ENCODE measurements around the gene DACH1. TPM values are rescaled to one million over a fixed set of nuclear protein-coding genes. Genes with fewer than 3 reads are reported as not detected.

Gene DACH1
- total and polyA plus RNA-seq, 2 donors: 2.5 to 2.7 TPM

- H3K27me3 ChIP-seq (ENCODE audit: control insufficient read depth in 2 of 2, insufficient read depth in 1 of 2, low read length in 1 of 2): no peaks in the 10 kb centered on the region
- no peaks in the 10 kb centered on the region for H3K9me3 ChIP-seq (ENCODE audit: control insufficient read depth in 2 of 2, insufficient read depth in 1 of 2, low read length in 1 of 2)
- DNase-seq (ENCODE audit: low read depth in 6 of 9, low spot score in 9 of 9): no peak
- no peak overlapping the region for H3K27ac ChIP-seq (ENCODE audit: low read depth in 1 of 2, low read length in 1 of 2)
- WGBS: 95% methylated on average over 4 of the region's 4 CpGs
- no peaks in the 10 kb centered on the region for H3K4me1 ChIP-seq (ENCODE audit: control insufficient read depth in 2 of 2, insufficient read depth in 2 of 2, low read length in 2 of 2)
- H3K4me3 ChIP-seq (ENCODE audit: low read length in 2 of 2): no peak overlapping the region
- H3K36me3 ChIP-seq (ENCODE audit: control insufficient read depth in 2 of 2, insufficient read depth in 2 of 2, low read length in 1 of 2): no peaks in the 10 kb centered on the region
These were observed 223.6 kb downstream of the DACH1 start for GRCh38 chr13:71643448-71643860.

DNA sequence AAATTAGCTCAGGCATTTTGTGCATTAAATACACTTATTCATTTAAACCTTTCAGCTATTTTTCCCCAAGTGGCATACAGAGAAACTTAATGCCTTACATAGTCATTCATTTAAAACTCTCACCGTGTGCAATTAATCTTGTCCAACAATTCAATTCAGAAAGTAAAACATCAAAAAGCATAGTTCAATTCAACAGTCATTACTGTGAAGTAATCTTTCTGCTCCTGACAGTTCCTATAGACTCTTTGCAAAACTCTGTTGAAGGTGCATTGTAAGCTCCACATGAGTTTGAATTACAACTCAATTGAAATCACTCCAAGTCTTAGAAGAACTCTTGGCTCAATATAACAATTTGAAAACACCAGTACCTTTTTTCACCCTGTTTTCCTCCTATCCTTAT, 228.3 kb downstream of the DACH1 start:
- Histone ChIP-seq H3K4me3 (ENCODE audit: low read length in 2 of 2) (no peak overlapping the region), H3K36me3 (ENCODE audit: control insufficient read depth in 2 of 2, insufficient read depth in 2 of 2, low read length in 1 of 2) (no peaks in the 10 kb centered on the region), H3K27ac (ENCODE audit: low read depth in 1 of 2, low read length in 1 of 2) (no peak overlapping the region), H3K9me3 (ENCODE audit: control insufficient read depth in 2 of 2, insufficient read depth in 1 of 2, low read length in 1 of 2) (no peaks in the 10 kb centered on the region), H3K27me3 (ENCODE audit: control insufficient read depth in 2 of 2, insufficient read depth in 1 of 2, low read length in 1 of 2) (no peaks in the 10 kb centered on the region), H3K4me1 (ENCODE audit: control insufficient read depth in 2 of 2, insufficient read depth in 2 of 2, low read length in 2 of 2) (no peaks in the 10 kb centered on the region)
- WGBS: 96% methylated on average over 1 of the region's 1 CpG
- no peak for DNase-seq (ENCODE audit: low read depth in 6 of 9, low spot score in 9 of 9)

GRCh38 chr13:71634602-71635443, 232.2 kb downstream of the DACH1 start:
- Histone ChIP-seq H3K9me3 (ENCODE audit: control insufficient read depth in 2 of 2, insufficient read depth in 1 of 2, low read length in 1 of 2) (no peaks in the 10 kb centered on the region), H3K27ac (ENCODE audit: low read depth in 1 of 2, low read length in 1 of 2) (no peak overlapping the region), H3K4me1 (ENCODE audit: control insufficient read depth in 2 of 2, insufficient read depth in 2 of 2, low read length in 2 of 2) (no peaks in the 10 kb centered on the region), H3K4me3 (ENCODE audit: low read length in 2 of 2) (no peak overlapping the region), H3K36me3 (ENCODE audit: control insufficient read depth in 2 of 2, insufficient read depth in 2 of 2, low read length in 1 of 2) (no peaks in the 10 kb centered on the region), H3K27me3 (ENCODE audit: control insufficient read depth in 2 of 2, insufficient read depth in 1 of 2, low read length in 1 of 2) (no peaks in the 10 kb centered on the region)
- DNase-seq (ENCODE audit: low read depth in 6 of 9, low spot score in 9 of 9): no peak
- 98% methylated on average over 2 of the region's 2 CpGs for WGBS

GRCh38 chr13:71634182-71634581, 232.8 kb downstream of the DACH1 start:
- H3K27me3 ChIP-seq (ENCODE audit: control insufficient read depth in 2 of 2, insufficient read depth in 1 of 2, low read length in 1 of 2): no peaks in the 10 kb centered on the region
- H3K27ac ChIP-seq (ENCODE audit: low read depth in 1 of 2, low read length in 1 of 2): no peak overlapping the region
- H3K36me3 ChIP-seq (ENCODE audit: control insufficient read depth in 2 of 2, insufficient read depth in 2 of 2, low read length in 1 of 2): no peaks in the 10 kb centered on the region
- DNase-seq (ENCODE audit: low read depth in 6 of 9, low spot score in 9 of 9): no peak
- no peak overlapping the region for H3K4me3 ChIP-seq (ENCODE audit: low read length in 2 of 2)
- WGBS: 97% methylated on average over 7 of the region's 7 CpGs
- H3K4me1 ChIP-seq (ENCODE audit: control insufficient read depth in 2 of 2, insufficient read depth in 2 of 2, low read length in 2 of 2): no peaks in the 10 kb centered on the region
- no peaks in the 10 kb centered on the region for H3K9me3 ChIP-seq (ENCODE audit: control insufficient read depth in 2 of 2, insufficient read depth in 1 of 2, low read length in 1 of 2)

GRCh38 chr13:71632721-71633120, 234.3 kb downstream of the DACH1 start:
- H3K36me3 ChIP-seq (ENCODE audit: control insufficient read depth in 2 of 2, insufficient read depth in 2 of 2, low read length in 1 of 2): no peaks in the 10 kb centered on the region
- no peak overlapping the region for H3K27ac ChIP-seq (ENCODE audit: low read depth in 1 of 2, low read length in 1 of 2)
- H3K9me3 ChIP-seq (ENCODE audit: control insufficient read depth in 2 of 2, insufficient read depth in 1 of 2, low read length in 1 of 2): no peaks in the 10 kb centered on the region
- H3K4me1 ChIP-seq (ENCODE audit: control insufficient read depth in 2 of 2, insufficient read depth in 2 of 2, low read length in 2 of 2): no peaks in the 10 kb centered on the region
- DNase-seq (ENCODE audit: low read depth in 6 of 9, low spot score in 9 of 9): no peak
- H3K27me3 ChIP-seq (ENCODE audit: control insufficient read depth in 2 of 2, insufficient read depth in 1 of 2, low read length in 1 of 2): no peaks in the 10 kb centered on the region
- whole genome bisulfite sequencing: 91% methylated on average over 1 of the region's 1 CpG
- no peak overlapping the region for H3K4me3 ChIP-seq (ENCODE audit: low read length in 2 of 2)

- Histone ChIP-seq H3K27ac (ENCODE audit: low read depth in 1 of 2, low read length in 1 of 2) (no peak overlapping the region), H3K27me3 (ENCODE audit: control insufficient read depth in 2 of 2, insufficient read depth in 1 of 2, low read length in 1 of 2) (no peaks in the 10 kb centered on the region)
- 94% methylated on average over 3 of the region's 3 CpGs for WGBS
These were observed 234.8 kb downstream of the DACH1 start for GRCh38 chr13:71632206-71632605.

GRCh38 chr13:71629167-71629566, 237.8 kb downstream of the DACH1 start:
- WGBS: 98% methylated on average over 3 of the region's 3 CpGs
- Histone ChIP-seq H3K36me3 (ENCODE audit: control insufficient read depth in 2 of 2, insufficient read depth in 2 of 2, low read length in 1 of 2) (no peaks in the 10 kb centered on the region), H3K9me3 (ENCODE audit: control insufficient read depth in 2 of 2, insufficient read depth in 1 of 2, low read length in 1 of 2) (no peaks in the 10 kb centered on the region), H3K4me3 (ENCODE audit: low read length in 2 of 2) (no peak overlapping the region), H3K27me3 (ENCODE audit: control insufficient read depth in 2 of 2, insufficient read depth in 1 of 2, low read length in 1 of 2) (no peaks in the 10 kb centered on the region), H3K27ac (ENCODE audit: low read depth in 1 of 2, low read length in 1 of 2) (no peak overlapping the region), H3K4me1 (ENCODE audit: control insufficient read depth in 2 of 2, insufficient read depth in 2 of 2, low read length in 2 of 2) (no peaks in the 10 kb centered on the region)
- no peak for DNase-seq (ENCODE audit: low read depth in 6 of 9, low spot score in 9 of 9)

More at GRCh38 chr13:71632206-71632605, 234.8 kb downstream of the DACH1 start:
- H3K9me3 ChIP-seq (ENCODE audit: control insufficient read depth in 2 of 2, insufficient read depth in 1 of 2, low read length in 1 of 2): no peaks in the 10 kb centered on the region
- H3K4me3 ChIP-seq (ENCODE audit: low read length in 2 of 2): no peak overlapping the region
- no peaks in the 10 kb centered on the region for H3K36me3 ChIP-seq (ENCODE audit: control insufficient read depth in 2 of 2, insufficient read depth in 2 of 2, low read length in 1 of 2)
- H3K4me1 ChIP-seq (ENCODE audit: control insufficient read depth in 2 of 2, insufficient read depth in 2 of 2, low read length in 2 of 2): no peaks in the 10 kb centered on the region
- DNase-seq (ENCODE audit: low read depth in 6 of 9, low spot score in 9 of 9): no peak

DNA sequence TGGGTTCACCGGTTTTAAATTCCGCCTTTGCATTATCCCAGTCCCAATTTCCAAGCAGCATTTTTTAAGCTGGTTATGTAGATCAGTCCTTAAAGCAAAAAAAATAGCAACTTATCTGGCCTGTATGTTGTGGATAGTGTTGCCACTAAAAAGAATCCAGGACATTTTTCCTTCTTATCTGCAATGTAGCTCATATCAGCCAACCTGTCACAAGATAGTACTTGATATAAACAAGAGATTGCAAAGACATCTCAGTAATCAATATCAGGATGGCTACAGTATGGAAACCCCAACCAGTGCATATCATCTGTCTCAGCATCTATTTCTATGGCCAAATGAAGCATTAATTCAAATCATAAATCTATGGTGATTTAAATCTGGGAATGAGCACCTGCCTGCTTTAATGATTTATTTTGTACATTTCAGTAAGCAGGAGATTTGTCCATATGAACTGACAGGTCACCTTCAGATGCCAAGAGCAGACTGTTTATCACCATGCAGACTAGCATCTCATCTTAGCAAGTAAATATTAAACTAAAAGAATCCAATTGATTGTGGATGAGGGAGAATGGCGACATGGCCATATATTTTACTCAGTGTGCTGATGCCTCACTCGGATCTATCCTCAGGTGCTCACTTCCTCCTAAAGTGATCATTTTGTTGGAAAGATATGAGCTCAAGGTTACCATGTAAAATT, 240.4 kb downstream of the DACH1 start:
- Histone ChIP-seq H3K27ac (ENCODE audit: low read depth in 1 of 2, low read length in 1 of 2) (no peak overlapping the region), H3K4me1 (ENCODE audit: control insufficient read depth in 2 of 2, insufficient read depth in 2 of 2, low read length in 2 of 2) (no peaks in the 10 kb centered on the region), H3K36me3 (ENCODE audit: control insufficient read depth in 2 of 2, insufficient read depth in 2 of 2, low read length in 1 of 2) (no peaks in the 10 kb centered on the region), H3K4me3 (ENCODE audit: low read length in 2 of 2) (no peak overlapping the region), H3K9me3 (ENCODE audit: control insufficient read depth in 2 of 2, insufficient read depth in 1 of 2, low read length in 1 of 2) (no peaks in the 10 kb centered on the region), H3K27me3 (ENCODE audit: control insufficient read depth in 2 of 2, insufficient read depth in 1 of 2, low read length in 1 of 2) (no peaks in the 10 kb centered on the region)
- WGBS: 97% methylated on average over 4 of the region's 4 CpGs
- DNase-seq (ENCODE audit: low read depth in 6 of 9, low spot score in 9 of 9): no peak

DNA sequence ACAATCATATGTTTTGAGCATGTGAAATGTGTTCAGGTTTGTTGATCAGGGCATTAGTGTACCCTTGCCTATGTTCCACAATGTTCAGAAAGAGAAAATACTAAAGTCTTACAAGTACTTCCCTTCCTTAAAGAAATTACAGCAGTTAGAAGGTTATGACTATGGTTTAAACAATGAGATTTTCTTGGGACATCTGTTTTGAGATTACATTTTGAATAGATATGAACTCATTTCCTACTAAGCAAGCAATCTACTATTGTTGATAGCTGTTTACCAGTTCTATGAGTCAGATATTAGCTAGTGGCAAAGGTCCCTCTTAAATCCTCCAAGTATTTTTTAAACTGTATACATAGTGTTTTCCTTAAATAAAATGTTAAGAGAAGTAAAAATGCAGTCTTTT, 241.3 kb downstream of the DACH1 start:
- H3K27me3 ChIP-seq (ENCODE audit: control insufficient read depth in 2 of 2, insufficient read depth in 1 of 2, low read length in 1 of 2): no peaks in the 10 kb centered on the region
- no peak overlapping the region for H3K27ac ChIP-seq (ENCODE audit: low read depth in 1 of 2, low read length in 1 of 2)
- no peak overlapping the region for H3K4me3 ChIP-seq (ENCODE audit: low read length in 2 of 2)

More for the DNA sequence above, 241.3 kb downstream of the DACH1 start:
- Histone ChIP-seq H3K36me3 (ENCODE audit: control insufficient read depth in 2 of 2, insufficient read depth in 2 of 2, low read length in 1 of 2) (no peaks in the 10 kb centered on the region), H3K4me1 (ENCODE audit: control insufficient read depth in 2 of 2, insufficient read depth in 2 of 2, low read length in 2 of 2) (no peaks in the 10 kb centered on the region), H3K9me3 (ENCODE audit: control insufficient read depth in 2 of 2, insufficient read depth in 1 of 2, low read length in 1 of 2) (no peaks in the 10 kb centered on the region)
- DNase-seq (ENCODE audit: low read depth in 6 of 9, low spot score in 9 of 9): no peak

Measured in thymus (tissue), 11 donors.